Astrocyte (in vitro differentiated cells and primary cell): ENCODE data around the gene CFH. TPM values are rescaled to one million over a fixed set of nuclear protein-coding genes. Genes with fewer than 3 reads are reported as not detected.

Experiments
- DNase-seq: peaks from one replicate; pipeline ENCODE4 v3.0.0-alpha.2; 2010; ENCODE audit warnings: low read depth
- FAIRE-seq: peaks from 2 replicates; lab custom pipeline; 2011; peaks lifted over from hg19 to GRCh38; lab: Jason Lieb, UNC
- H2AFZ ChIP-seq: 2 replicates; pipeline ENCODE4 v1.6.0; 2012; ENCODE audit warnings: low read depth, low read length, inconsistent platforms
- H3K27ac ChIP-seq: 2 replicates; pipeline ENCODE4 v1.5.1; 2011; ENCODE audit warnings: low read depth, low read length, inconsistent platforms
- H3K27me3 ChIP-seq: 2 replicates; pipeline ENCODE4 v1.6.0; 2011; ENCODE audit warnings: low read length, inconsistent platforms; ENCODE audit not compliant: insufficient read depth
- H3K36me3 ChIP-seq: 2 replicates; pipeline ENCODE4 v1.5.1; 2011; ENCODE audit warnings: low read length, inconsistent platforms; ENCODE audit not compliant: insufficient read depth
- H3K4me1 ChIP-seq: 2 replicates; pipeline ENCODE4 v1.5.1; 2011; ENCODE audit warnings: low read length, inconsistent platforms; ENCODE audit not compliant: insufficient read depth
- H3K4me2 ChIP-seq: 2 replicates; pipeline ENCODE4 v1.6.0; 2012; ENCODE audit warnings: low read length, inconsistent platforms
- H3K4me3 ChIP-seq: 2 replicates; pipeline ENCODE4 v1.5.1; 2011; ENCODE audit warnings: low read depth, mild to moderate bottlenecking, low read length, inconsistent platforms; ENCODE audit not compliant: insufficient read depth
- H3K79me2 ChIP-seq: 2 replicates; pipeline ENCODE4 v1.6.0; 2012; ENCODE audit warnings: mild to moderate bottlenecking, low read length, inconsistent platforms; ENCODE audit not compliant: insufficient read depth
- H3K9ac ChIP-seq: 2 replicates; pipeline ENCODE4 v1.6.0; 2012; ENCODE audit warnings: mild to moderate bottlenecking, low read length, inconsistent platforms
- H3K9me3 ChIP-seq: 2 replicates; pipeline ENCODE4 v1.5.1; 2012; ENCODE audit warnings: low read depth, mild to moderate bottlenecking, low read length, inconsistent platforms; ENCODE audit not compliant: insufficient read depth
- H4K20me1 ChIP-seq: 2 replicates; pipeline ENCODE4 v1.6.0; 2012; ENCODE audit warnings: low read length, inconsistent platforms; ENCODE audit not compliant: insufficient read depth
- H3K27ac Mint-ChIP-seq: one replicate; pipeline ENCODE4 v1.8.0; 2021; ENCODE audit warnings: mild to moderate bottlenecking, mixed read lengths; ENCODE audit not compliant: unreplicated experiment
- H3K27me3 Mint-ChIP-seq: one replicate; pipeline ENCODE4 v1.8.0; 2021; ENCODE audit warnings: low read depth, mixed read lengths; ENCODE audit not compliant: unreplicated experiment
- H3K36me3 Mint-ChIP-seq: one replicate; pipeline ENCODE4 v1.8.0; 2021; ENCODE audit warnings: low read depth, mixed read lengths; ENCODE audit not compliant: unreplicated experiment
- H3K4me1 Mint-ChIP-seq: one replicate; pipeline ENCODE4 v1.8.0; 2021; ENCODE audit warnings: low read depth, mixed read lengths; ENCODE audit not compliant: unreplicated experiment
- H3K4me3 Mint-ChIP-seq: one replicate; pipeline ENCODE4 v1.8.0; 2021; ENCODE audit warnings: mild to moderate bottlenecking, moderate library complexity, mixed read lengths; ENCODE audit not compliant: unreplicated experiment
- H3K9me3 Mint-ChIP-seq: one replicate; pipeline ENCODE4 v1.8.0; 2021; ENCODE audit warnings: mild to moderate bottlenecking, mixed read lengths; ENCODE audit not compliant: unreplicated experiment
- CTCF ChIP-seq: IDR thresholded peaks from 2 replicates; pipeline ENCODE4 v1.5.1; 2011; ENCODE audit warnings: low read depth, mild to moderate bottlenecking, inconsistent platforms, low read length, moderate library complexity; ENCODE audit not compliant: insufficient read depth
- EZH2 ChIP-seq: IDR thresholded peaks from 2 replicates; pipeline ENCODE4 v1.6.1; 2012; ENCODE audit warnings: mild to moderate bottlenecking, low read length, inconsistent platforms; ENCODE audit not compliant: insufficient read depth
- total RNA-seq: library from RNA; stranded (reverse); gene quantifications from 2 replicates; pipeline ENCODE4 v1.2.1, GENCODE V29; 2021

Gene CFH
- total RNA-seq, 1 donor from 2014 or later: 15.8 TPM

GRCh38 chr1:196669051-196669450 is 17.2 kb downstream of the CFH start:
- H2AFZ ChIP-seq: no peak overlapping the region
- H3K36me3 ChIP-seq: no peaks in the 10 kb centered on the region
- no peaks in the 10 kb centered on the region for H3K4me1 Mint-ChIP-seq
- H3K27me3 ChIP-seq: no peaks in the 10 kb centered on the region
- no peaks in the 10 kb centered on the region for H4K20me1 ChIP-seq
- H3K4me3 ChIP-seq: no peak overlapping the region
- no peak overlapping the region for H3K9ac ChIP-seq
- no peaks in the 10 kb centered on the region for H3K9me3 Mint-ChIP-seq
- H3K4me1 ChIP-seq: no peaks in the 10 kb centered on the region
- DNase-seq: no peak
- H3K27ac ChIP-seq: no peak overlapping the region
- TF ChIP-seq CTCF (no peak), EZH2 (no peak)
- no peak overlapping the region for H3K4me3 Mint-ChIP-seq
- FAIRE-seq: no peak
- no peaks in the 10 kb centered on the region for H3K27me3 Mint-ChIP-seq
- no peaks in the 10 kb centered on the region for H3K36me3 Mint-ChIP-seq
- H3K27ac Mint-ChIP-seq: no peak overlapping the region
- no peak overlapping the region for H3K4me2 ChIP-seq
- peaks cover 2% of the 10 kb centered on the region for H3K79me2 ChIP-seq
- no peaks in the 10 kb centered on the region for H3K9me3 ChIP-seq

GRCh38 chr1:196669693-196670092 is 17.9 kb downstream of the CFH start:
- no peak overlapping the region for H3K27ac Mint-ChIP-seq
- no peaks in the 10 kb centered on the region for H3K36me3 Mint-ChIP-seq
- FAIRE-seq: no peak
- no peaks in the 10 kb centered on the region for H3K4me1 Mint-ChIP-seq
- no peaks in the 10 kb centered on the region for H3K4me1 ChIP-seq
- H4K20me1 ChIP-seq: no peaks in the 10 kb centered on the region
- H3K4me3 Mint-ChIP-seq: no peak overlapping the region
- no peaks in the 10 kb centered on the region for H3K9me3 ChIP-seq
- H3K27me3 Mint-ChIP-seq: no peaks in the 10 kb centered on the region
- no peak for TF ChIP-seq CTCF
- no peaks in the 10 kb centered on the region for H3K27me3 ChIP-seq
- no peak for DNase-seq
- no peaks in the 10 kb centered on the region for H3K79me2 ChIP-seq
- H3K36me3 ChIP-seq: no peaks in the 10 kb centered on the region
- no peak overlapping the region for H3K27ac ChIP-seq
- H2AFZ ChIP-seq: no peak overlapping the region
- no peak overlapping the region for H3K4me2 ChIP-seq
- no peak overlapping the region for H3K4me3 ChIP-seq
- no peak overlapping the region for H3K9ac ChIP-seq
- H3K9me3 Mint-ChIP-seq: no peaks in the 10 kb centered on the region

GRCh38 chr1:196674908-196675307 is 23.1 kb downstream of the CFH start:
- Histone ChIP-seq H3K4me3 (no peak overlapping the region), H3K79me2 (no peaks in the 10 kb centered on the region), H3K27me3 (no peaks in the 10 kb centered on the region), H4K20me1 (no peaks in the 10 kb centered on the region), H3K36me3 (no peaks in the 10 kb centered on the region), H2AFZ (no peak overlapping the region), H3K4me1 (peaks cover 14% of the 10 kb centered on the region), H3K4me2 (no peak overlapping the region), H3K9me3 (no peaks in the 10 kb centered on the region), H3K27ac (no peak overlapping the region), H3K9ac (no peak overlapping the region)
- Mint-ChIP-seq H3K36me3 (no peaks in the 10 kb centered on the region), H3K9me3 (no peaks in the 10 kb centered on the region), H3K27ac (no peak overlapping the region), H3K27me3 (no peaks in the 10 kb centered on the region), H3K4me1 (peaks cover 9% of the 10 kb centered on the region), H3K4me3 (no peak overlapping the region)
- FAIRE-seq: no peak
- TF ChIP-seq EZH2 (no peak), CTCF (no peak)
- no peak for DNase-seq
